GM19099 (cell line): ENCODE results near the gene KCNQ2.

ENCODE experiments used
- POLR2A ChIP-seq: IDR thresholded peaks from 3 replicates; pipeline ENCODE4 v1.6.1; 2011; ENCODE audit warnings: low read depth; ENCODE audit not compliant: insufficient read length; ENCODE audit errors: extremely low read depth

The KCNQ2 gene

GRCh38 chr20:63428906-63429575, 43.4 kb downstream of the KCNQ2 start:
- TF ChIP-seq POLR2A, result no peak

GRCh38 chr20:63427724-63428330, 44.6 kb downstream of the KCNQ2 start:
- no peak for TF ChIP-seq POLR2A

GRCh38 chr20:63427206-63427605, 45.2 kb downstream of the KCNQ2 start:
- TF ChIP-seq POLR2A, result no peak

GRCh38 chr20:63425846-63426485, 46.5 kb downstream of the KCNQ2 start:
- TF ChIP-seq POLR2A, result no peak

GRCh38 chr20:63424613-63425012, 47.8 kb downstream of the KCNQ2 start:
- no peak for TF ChIP-seq POLR2A

GRCh38 chr20:63423751-63424150, 48.7 kb downstream of the KCNQ2 start:
- TF ChIP-seq POLR2A, result no peak

- TF ChIP-seq POLR2A, result no peak
Observed at GRCh38 chr20:63422653-63423052, 49.8 kb downstream of the KCNQ2 start.

- no peak for TF ChIP-seq POLR2A
Observed at GRCh38 chr20:63421913-63422312, 50.5 kb downstream of the KCNQ2 start.

GRCh38 chr20:63421094-63421692, 51.3 kb downstream of the KCNQ2 start:
- TF ChIP-seq POLR2A, result no peak

- no peak for TF ChIP-seq POLR2A
Observed at GRCh38 chr20:63420359-63421093, 51.9 kb downstream of the KCNQ2 start.

GRCh38 chr20:63419299-63419698, 53.2 kb downstream of the KCNQ2 start:
- no peak for TF ChIP-seq POLR2A

GRCh38 chr20:63418617-63419016, 53.8 kb downstream of the KCNQ2 start:
- no peak for TF ChIP-seq POLR2A

GRCh38 chr20:63417738-63418120, 54.7 kb downstream of the KCNQ2 start:
- TF ChIP-seq POLR2A, result no peak

- no peak for TF ChIP-seq POLR2A
Observed at GRCh38 chr20:63417097-63417737, 55.2 kb downstream of the KCNQ2 start.

- TF ChIP-seq POLR2A, result no peak
Observed at GRCh38 chr20:63416631-63417030, 55.8 kb downstream of the KCNQ2 start.
